NCI-H748 treated with DMSO at 0.1 percent for 48 hours (cell line): ENCODE data around the gene SSR2.
"Not testable (repeated sequence)": the region's sequence is repeated elsewhere in the genome, so short reads cannot be mapped to it uniquely, and the experiment has no call there.

Experiments
- DNase-seq: peaks from one replicate; lab custom pipeline; 2025; lab: John Stamatoyannopoulos, UW

The SSR2 gene

GRCh38 chr1:155993595-155993994 lies 27.2 kb downstream of the SSR2 start:
- no peak for DNase-seq

DNA sequence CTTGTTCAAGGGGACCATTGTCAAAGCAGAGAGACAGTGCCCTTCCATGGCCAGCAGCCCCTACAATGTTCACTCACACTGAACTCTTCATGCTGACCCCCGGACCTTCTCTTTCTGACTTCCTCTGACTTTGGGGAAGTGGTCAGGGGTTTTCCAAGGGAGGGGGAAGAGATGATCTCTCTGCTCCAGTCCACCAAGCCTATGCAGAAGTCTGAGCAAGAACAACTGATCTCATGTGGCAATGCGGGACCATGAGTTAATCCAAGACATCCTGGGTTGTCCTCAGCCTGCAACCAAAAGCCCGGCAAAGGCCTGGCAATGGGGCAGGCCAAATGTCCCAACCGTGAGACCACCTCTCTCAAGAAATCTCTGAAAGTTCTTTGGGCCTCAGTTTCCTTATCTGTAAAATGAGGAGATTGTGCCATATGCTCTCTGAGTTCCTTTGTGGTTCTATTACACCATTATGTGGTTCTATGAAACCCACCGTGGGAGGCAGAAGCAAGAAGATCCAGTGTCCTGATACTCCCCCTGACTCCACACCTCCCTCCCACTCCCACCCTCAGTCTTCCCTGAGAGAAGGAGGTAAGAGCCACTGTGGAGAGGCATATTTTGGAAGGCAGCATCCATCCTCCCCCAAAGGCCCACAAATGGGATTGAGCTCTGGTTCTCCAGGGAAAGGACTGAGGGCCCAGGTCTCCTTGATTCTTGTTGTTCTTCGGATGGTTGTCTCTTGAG lies 30.6 kb downstream of the SSR2 start:
- no peak for DNase-seq

DNA sequence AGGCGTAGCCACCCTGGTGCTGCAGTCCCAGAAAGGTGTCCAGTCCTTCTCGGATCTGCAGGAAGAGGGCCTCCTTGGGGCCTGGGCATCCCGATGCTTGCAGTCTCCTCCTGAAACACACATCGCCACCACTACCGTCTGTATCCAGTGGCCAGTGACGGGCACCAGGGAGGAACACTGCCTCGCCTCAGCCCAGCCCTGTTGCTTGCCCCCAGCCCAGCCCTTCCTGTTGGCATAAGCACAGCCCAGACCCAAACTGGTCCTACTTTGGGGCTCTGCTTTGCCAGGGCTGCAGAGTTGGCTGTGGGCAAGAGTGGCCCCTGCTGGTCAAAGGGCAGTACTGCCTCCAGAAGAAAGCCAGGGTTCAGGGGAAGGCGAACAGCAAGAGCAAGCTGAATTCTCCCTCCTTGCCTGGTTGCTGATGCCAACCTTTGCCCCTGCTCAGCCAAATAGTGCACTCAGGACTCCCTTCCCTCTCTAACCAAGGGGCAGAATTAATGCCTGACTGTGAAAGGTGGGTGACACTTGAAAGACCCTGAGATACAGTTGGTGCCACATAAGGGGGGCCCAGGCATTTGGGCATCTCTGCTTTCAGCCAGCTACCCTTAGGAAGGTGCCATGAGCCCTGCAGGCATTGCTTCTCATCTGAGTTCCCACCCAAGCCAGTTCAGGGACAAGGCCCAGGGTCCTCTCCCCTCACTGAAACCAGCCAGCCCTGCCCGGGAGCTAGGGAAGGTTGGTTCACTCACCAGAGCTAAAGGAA lies 31.3 kb downstream of the SSR2 start:
- no peak for DNase-seq

DNA sequence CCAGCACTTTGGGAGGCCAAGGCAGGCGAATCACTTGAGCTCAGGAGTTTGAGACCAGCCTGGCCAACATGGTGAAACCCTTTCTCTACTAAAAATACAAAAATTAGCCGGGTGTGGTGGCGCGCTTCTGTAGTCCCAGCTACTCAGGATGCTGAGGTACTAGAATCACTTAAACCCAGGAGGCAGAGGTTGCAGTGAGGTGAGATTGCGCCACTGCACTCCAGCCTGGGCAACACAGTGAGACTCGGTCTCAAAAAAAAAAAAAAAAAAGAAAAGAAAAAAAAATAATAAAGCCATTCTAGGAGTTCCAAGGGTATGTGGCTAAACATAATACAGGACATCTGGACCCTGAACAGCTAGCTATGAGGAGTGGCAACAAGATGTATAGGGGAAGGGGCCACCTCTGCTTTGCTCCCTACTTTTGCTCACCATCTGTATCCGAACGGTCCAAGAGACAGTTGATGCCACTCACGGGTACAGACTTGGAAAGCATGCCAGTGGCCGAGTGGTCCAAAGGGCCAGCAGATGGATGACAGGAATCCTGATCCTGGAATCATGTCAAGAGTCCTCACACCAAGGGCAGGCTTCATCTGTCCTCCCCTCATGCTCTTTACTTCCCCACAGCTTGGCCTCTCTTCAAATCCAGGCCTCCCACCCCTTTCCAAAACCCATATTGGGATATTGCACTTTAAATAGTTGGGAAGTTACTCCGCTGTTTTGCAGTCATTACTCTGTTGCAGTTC lies 35.7 kb downstream of the SSR2 start:
- DNase-seq: not testable (repeated sequence)

- DNase-seq: no peak
Observed at GRCh38 chr1:155984341-155984740, 36.4 kb downstream of the SSR2 start.

DNA sequence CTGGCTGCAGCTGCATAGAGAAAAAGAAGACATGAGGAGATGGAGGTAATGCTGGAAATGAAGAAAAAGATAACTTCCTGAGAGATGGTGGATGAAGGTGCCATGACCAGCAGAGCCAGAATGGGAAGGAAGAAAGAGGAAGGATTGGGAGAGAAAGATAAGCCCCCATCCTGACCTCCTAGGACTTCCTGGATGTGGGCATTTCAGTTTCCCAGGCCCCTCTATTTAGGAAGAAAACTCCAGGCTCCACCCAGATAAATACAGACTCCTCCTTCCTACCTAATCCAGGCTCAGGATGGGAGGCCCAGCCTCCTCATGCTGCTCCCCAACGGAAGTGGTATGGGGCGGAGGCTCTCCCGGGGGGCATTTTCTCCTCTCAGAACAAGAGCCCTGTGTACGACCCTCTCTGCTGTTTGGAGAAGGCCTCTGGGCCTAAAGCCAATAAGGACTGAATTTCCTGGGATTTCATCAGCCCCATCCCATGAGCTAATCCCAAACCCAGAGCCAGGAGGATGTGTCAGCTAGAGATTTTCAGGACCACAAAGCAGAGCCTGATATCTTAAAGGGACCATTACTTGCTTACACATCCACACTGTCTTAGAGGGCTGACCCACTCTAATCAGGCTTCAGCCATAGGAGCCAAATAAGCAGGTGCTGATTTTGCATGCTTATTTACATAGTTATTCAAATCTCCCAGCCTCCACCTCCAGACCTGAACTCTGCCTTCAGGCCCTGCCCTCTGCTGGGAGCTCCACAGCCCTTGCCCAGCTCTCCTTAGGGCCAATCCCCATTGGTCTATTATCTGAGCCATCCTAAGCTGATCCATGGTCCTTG lies 37.3 kb downstream of the SSR2 start:
- DNase-seq: no peak

DNA sequence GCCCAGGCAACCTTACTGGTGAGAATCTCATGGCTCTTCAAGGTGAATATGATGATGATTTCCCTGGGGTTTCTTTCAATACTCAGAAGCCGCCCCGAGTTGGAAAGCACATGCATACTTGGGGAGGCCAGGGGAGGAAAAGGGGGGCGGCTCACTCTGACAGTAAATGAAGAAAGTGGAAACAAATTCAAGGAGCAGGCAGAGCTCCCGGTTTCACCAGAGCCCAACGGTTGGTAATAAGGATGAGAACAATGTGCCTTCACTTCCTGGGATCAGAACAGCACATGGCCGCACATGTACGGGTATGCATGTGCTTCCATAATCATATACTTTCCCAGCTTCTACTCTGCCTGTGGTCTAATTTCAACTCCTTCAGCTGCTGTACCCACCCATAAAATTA lies 38.6 kb downstream of the SSR2 start:
- DNase-seq: no peak

- no peak for DNase-seq
Observed at GRCh38 chr1:155981266-155982088, 39.3 kb downstream of the SSR2 start.

DNA sequence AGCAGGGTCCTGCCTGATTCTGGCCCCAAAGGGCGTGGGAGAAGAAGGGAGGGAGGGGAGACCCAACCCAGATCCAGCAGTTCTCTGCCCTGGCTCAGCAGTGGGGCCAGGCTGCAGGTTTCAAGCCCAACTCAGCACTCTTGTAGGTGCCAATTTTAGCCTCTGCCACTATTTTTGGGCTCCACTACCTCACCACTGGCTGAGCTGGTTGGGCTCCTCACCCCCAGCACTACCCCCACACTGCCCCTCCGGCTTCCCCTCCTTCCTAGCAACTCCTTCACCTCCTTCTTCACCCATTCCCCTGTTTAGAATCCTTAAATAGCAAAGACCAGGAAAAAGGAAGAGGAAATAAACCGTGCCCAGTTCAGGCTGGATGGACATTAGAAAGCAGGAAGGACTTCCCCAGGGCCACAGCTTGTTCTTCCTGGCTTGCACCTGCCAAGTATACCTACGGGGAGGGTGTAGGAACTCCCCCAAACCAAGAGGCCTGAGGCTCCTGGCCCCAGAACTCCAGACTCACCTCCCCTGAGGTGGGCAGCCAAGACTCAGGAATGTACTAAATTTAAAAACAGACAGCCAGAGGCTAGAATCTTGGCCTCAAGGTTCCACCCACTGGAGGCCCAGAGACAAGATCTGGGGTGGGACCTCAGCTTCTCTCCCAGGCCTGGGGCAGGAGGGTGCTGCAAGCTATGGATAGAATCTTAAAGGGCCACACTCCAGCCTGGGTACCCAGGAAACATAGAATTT lies 41.0 kb downstream of the SSR2 start:
- DNase-seq: no peak

- no peak for DNase-seq
Observed at GRCh38 chr1:155978973-155979429, 41.8 kb downstream of the SSR2 start.

GRCh38 chr1:155978325-155978972 lies 42.3 kb downstream of the SSR2 start, which contains the start of gene ARHGEF2:
TSS of gene ARHGEF2 (minus strand) at chr1:155978547. CDS start at chr1:155978427, 120 bp downstream.
- no peak for DNase-seq

- DNase-seq: no peak
Observed at GRCh38 chr1:155977690-155978324, 42.9 kb downstream of the SSR2 start.

DNA sequence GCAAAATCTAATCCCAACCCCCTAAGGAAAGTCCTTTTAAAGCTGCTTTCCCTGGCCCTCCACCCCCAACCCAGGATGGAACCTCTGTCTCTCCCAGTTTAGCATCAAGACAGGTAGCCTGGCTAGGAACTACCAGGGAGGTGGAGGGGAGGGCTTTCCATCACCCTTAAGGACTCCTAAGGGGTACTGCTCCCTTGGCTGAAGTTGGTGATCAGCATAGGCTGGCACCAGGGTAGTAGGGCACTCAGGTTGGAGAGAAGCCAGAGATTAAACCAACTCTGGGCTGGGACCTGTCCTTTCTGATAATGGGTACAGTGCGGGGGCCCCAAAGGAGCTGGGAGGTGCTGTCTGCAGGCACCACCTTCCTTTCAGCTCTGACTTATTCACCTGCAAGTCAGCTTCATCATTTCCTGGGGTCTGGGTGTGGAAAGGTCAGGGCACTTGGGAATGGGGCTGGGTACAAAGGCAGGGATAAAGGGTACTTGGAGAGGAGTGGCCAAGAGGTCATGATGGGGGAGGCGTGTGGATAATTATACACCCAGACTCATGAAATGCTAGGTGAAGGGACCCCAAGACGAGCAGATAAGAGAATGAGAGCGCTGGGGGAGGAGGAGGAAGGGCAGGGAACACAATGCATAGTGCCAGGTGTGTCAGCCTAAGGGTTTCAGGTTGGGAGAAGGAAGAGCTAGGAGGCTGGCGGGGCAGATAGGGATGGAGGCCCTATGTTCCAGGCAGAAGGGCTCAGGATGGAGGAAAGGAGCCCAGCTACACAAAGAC lies 43.6 kb downstream of the SSR2 start:
- no peak for DNase-seq

DNA sequence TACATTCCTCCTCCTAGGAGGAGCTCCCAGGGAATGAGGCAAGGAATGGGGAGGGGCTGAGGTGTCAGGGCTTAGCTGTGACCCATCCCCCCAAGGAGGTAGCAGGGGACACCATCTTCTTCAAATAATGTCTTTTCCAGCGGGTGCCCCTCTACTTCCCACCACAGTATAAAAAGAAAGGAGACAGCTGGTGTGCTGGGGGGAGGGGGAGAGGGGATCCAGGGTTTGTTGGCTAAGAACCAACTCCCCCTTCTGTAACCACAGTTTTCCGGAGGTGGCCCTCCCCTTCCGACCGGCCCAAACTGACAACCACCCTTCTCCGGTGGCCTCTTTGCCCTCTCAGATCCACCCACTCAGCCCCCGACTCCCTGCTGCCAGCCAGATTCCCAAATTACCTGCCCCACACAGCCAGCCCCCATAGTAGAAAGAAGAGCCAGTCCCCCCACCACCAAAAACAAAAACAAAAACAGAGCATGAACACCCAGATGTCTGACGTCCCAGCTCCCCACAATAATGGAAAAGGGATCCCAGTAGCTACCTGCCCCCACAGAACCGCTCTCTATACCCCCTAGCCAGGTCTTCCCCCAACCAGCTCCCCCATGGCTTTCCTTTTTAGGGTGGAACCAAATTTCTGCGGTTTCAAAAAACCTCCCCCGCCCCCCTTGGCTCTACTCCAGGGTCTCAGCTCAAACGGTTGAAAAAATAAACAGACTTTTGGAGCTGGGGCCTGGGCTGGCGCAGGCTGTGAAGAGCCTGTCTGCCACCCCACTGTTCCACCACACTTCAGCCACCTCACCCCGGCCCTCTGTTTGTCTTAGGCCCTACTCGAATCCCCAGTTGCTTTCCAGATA lies 44.5 kb downstream of the SSR2 start:
- DNase-seq: peak; percentile 43

GRCh38 chr1:155975375-155976061 lies 45.2 kb downstream of the SSR2 start:
- DNase-seq: no peak

GRCh38 chr1:155974208-155975115 lies 46.3 kb downstream of the SSR2 start:
- no peak for DNase-seq
